GM19468 (cell line): ENCODE measurements around the gene PSTPIP2.

Experiments
- ATAC-seq: cut with Tn5 transposase; IDR thresholded peaks from one replicate; pipeline ENCODE4 v1.9.1; 2021; ENCODE audit warnings: mild to moderate bottlenecking, moderate library complexity, moderate number of reproducible peaks; ENCODE audit not compliant: unreplicated experiment; ENCODE audit errors: extremely low read depth

Gene PSTPIP2

GRCh38 chr18:46040747-46041104 lies 31.3 kb downstream of the PSTPIP2 start:
- no peak for ATAC-seq

- no peak for ATAC-seq
Measured at GRCh38 chr18:46040033-46040746, 31.9 kb downstream of the PSTPIP2 start.

- ATAC-seq = no peak
Measured at GRCh38 chr18:46037512-46038305, 34.4 kb downstream of the PSTPIP2 start.

- ATAC-seq = no peak
Measured at GRCh38 chr18:46035696-46036680, 36.1 kb downstream of the PSTPIP2 start.

- no peak for ATAC-seq
Measured at GRCh38 chr18:46034230-46034629, 37.8 kb downstream of the PSTPIP2 start.

- no peak for ATAC-seq
Measured at GRCh38 chr18:46031741-46032140, 40.3 kb downstream of the PSTPIP2 start.

GRCh38 chr18:46028536-46028891 lies 43.5 kb downstream of the PSTPIP2 start:
- no peak for ATAC-seq

- ATAC-seq = no peak
Measured at GRCh38 chr18:46019936-46020335, 52.1 kb downstream of the PSTPIP2 start.

- ATAC-seq = peak; percentile 64
Measured at GRCh38 chr18:46013484-46014189, 58.4 kb downstream of the PSTPIP2 start.

GRCh38 chr18:46010676-46011075 lies 61.4 kb downstream of the PSTPIP2 start:
- ATAC-seq = no peak

GRCh38 chr18:46010050-46010449 lies 62.0 kb downstream of the PSTPIP2 start:
- no peak for ATAC-seq

GRCh38 chr18:46009125-46009840 lies 62.8 kb downstream of the PSTPIP2 start:
- no peak for ATAC-seq

- ATAC-seq = no peak
Measured at GRCh38 chr18:46008531-46008930, 63.5 kb downstream of the PSTPIP2 start.

GRCh38 chr18:46007165-46007564 lies 64.9 kb downstream of the PSTPIP2 start:
- ATAC-seq = no peak

- no peak for ATAC-seq
Measured at GRCh38 chr18:46002934-46003333, 69.1 kb downstream of the PSTPIP2 start.

- no peak for ATAC-seq
Measured at GRCh38 chr18:46001892-46002291, 70.2 kb downstream of the PSTPIP2 start.

- ATAC-seq = no peak
Measured at GRCh38 chr18:46001074-46001473, 71.0 kb downstream of the PSTPIP2 start.

- ATAC-seq = no peak
Measured at GRCh38 chr18:45999536-45999935, 72.5 kb downstream of the PSTPIP2 start.

GRCh38 chr18:45998244-45998643 lies 73.8 kb downstream of the PSTPIP2 start:
- no peak for ATAC-seq
